Stimulated activated CD8-positive, alpha-beta memory T cell treated with anti-CD3 and anti-CD28 coated beads, Interleukin-4, amount 100 ng/mL, for 24 hours (primary cell): ENCODE results near the gene DDX6.
"Not testable (repeated sequence)": the region's sequence is repeated elsewhere in the genome, so short reads cannot be mapped to it uniquely, and the experiment has no call there.

Experiments
- DNase-seq: peaks from one replicate; pipeline ENCODE4 v3.0.0-alpha.2; 2020; ENCODE audit warnings: low read depth

DDX6 gene

GRCh38 chr11:118790357-118791110, 430 bp downstream of the DDX6 start:
- peak; percentile 37 for DNase-seq

GRCh38 chr11:118789501-118790356, 1.2 kb downstream of the DDX6 start:
- DNase-seq, result no peak

GRCh38 chr11:118786657-118787056, 4.3 kb downstream of the DDX6 start:
- no peak for DNase-seq

GRCh38 chr11:118785362-118785761, 5.6 kb downstream of the DDX6 start:
- no peak for DNase-seq

- no peak for DNase-seq
Observed at GRCh38 chr11:118783724-118784495, 7.1 kb downstream of the DDX6 start.

- DNase-seq, result not testable (repeated sequence)
Observed at GRCh38 chr11:118783324-118783723, 7.6 kb downstream of the DDX6 start.

GRCh38 chr11:118778898-118779297, 12.1 kb downstream of the DDX6 start:
- DNase-seq, result no peak

GRCh38 chr11:118774032-118774431, 16.9 kb downstream of the DDX6 start:
- no peak for DNase-seq

GRCh38 chr11:118771547-118772288, 19.2 kb downstream of the DDX6 start:
- DNase-seq, result no peak

- no peak for DNase-seq
Observed at GRCh38 chr11:118768690-118769089, 22.3 kb downstream of the DDX6 start.

GRCh38 chr11:118766035-118766434, 24.9 kb downstream of the DDX6 start:
- DNase-seq, result no peak

GRCh38 chr11:118765095-118765691, 25.8 kb downstream of the DDX6 start:
- not testable (repeated sequence) for DNase-seq

GRCh38 chr11:118763041-118763440, 27.9 kb downstream of the DDX6 start:
- DNase-seq, result no peak

- not testable (repeated sequence) for DNase-seq
Observed at GRCh38 chr11:118761981-118762380, 29.0 kb downstream of the DDX6 start.

- DNase-seq, result no peak
Observed at GRCh38 chr11:118757876-118758399, 33.0 kb downstream of the DDX6 start.

- DNase-seq, result no peak
Observed at GRCh38 chr11:118752654-118753053, 38.3 kb downstream of the DDX6 start.

GRCh38 chr11:118749429-118749828, 41.5 kb downstream of the DDX6 start:
- DNase-seq, result no peak

- DNase-seq, result no peak
Observed at GRCh38 chr11:118748056-118748455, 42.9 kb downstream of the DDX6 start.

- DNase-seq, result no peak
Observed at GRCh38 chr11:118746988-118747585, 43.9 kb downstream of the DDX6 start.

GRCh38 chr11:118744046-118744445, 46.9 kb downstream of the DDX6 start:
- no peak for DNase-seq

- DNase-seq, result no peak
Observed at GRCh38 chr11:118742304-118742703, 48.7 kb downstream of the DDX6 start.
